ENCODE measurements around the gene SLC38A10. TPM values are rescaled to one million over a fixed set of nuclear protein-coding genes. Genes with fewer than 3 reads are reported as not detected.

The SLC38A10 gene
- total and polyA plus RNA-seq, 2 of the 4 experiments (the other 2 are of a cell fraction), result 12.7 to 46.7 TPM

DNA sequence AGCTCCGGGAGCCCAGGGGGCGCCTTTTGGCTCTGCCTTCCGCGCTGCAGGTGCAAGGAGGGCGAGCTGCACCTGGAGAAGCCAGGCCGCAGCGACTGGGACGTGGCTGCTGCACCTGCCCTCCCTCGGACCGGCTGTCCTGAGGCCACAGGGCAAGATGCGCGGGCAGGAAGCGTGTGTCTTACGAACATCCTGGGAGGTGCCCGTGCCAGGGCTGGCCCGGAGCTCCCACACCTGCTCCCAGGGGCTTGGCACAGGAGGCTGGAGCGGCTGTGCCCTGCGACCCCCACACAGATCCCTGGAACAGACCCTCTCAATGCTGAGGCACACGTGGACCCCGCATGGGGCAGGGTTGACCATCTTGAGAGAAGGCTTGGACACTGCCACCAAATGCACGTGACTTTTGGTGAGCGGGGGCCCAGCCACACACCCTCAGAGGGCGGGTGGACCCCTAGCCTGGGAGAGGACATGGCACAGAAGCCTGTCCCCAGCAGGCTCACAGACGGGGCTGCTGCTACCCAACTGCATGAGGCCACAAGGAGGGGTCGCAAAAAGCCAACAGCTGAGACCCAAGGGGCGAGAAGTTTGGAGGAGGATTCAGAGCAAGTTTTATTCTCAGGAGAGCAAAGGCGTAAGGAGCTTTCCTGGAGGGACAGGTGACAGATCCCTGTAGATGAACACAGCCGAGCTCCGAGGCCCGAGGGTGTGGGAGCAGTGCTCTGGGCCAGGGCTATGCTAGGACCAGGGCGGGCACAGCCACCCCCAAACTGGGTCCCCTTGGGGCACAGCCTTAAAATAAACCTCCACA is 44.6 kb downstream of the SLC38A10 start:
- Histone ChIP-seq H4K20me1 (ENCODE audit: insufficient read depth, low read length) (peaks cover 20% of the 10 kb centered on the region), H3K9ac (ENCODE audit: low read depth, low read length) (no peak overlapping the region), H3K18ac (ENCODE audit: low read depth, low read length) (no peak overlapping the region), H3K79me1 (ENCODE audit: low read depth in 1 of 2, low read length in 2 of 2) (peaks cover 9 to 22% of the 10 kb centered on the region in 2 experiments; a peak in 3 of 4 replicates), H2AFZ (replicated peaks; ENCODE audit: low read length, poor library complexity) (no peak overlapping the region), H3K56ac (ENCODE audit: extremely low read depth, insufficient read depth, low read length) (no peak overlapping the region), H3K4me2 (ENCODE audit: low read depth, low read length) (no peak overlapping the region), H3K4ac (ENCODE audit: low read depth, low read length) (no peak overlapping the region), H3K4me3 (ENCODE audit: insufficient read depth, low read depth, low read length) (no peak overlapping the region), H4K91ac (ENCODE audit: insufficient read depth, low read depth, low read length) (no peak overlapping the region), H2AK9ac (replicated peaks; ENCODE audit: low read depth, low read length, poor library complexity) (no peak overlapping the region), H3K36me3 (ENCODE audit: control insufficient read depth, insufficient read depth, low read length) (peaks cover 29% of the 10 kb centered on the region), H2BK5ac (ENCODE audit: low read depth, low read length, poor library complexity, severe bottlenecking) (no peak overlapping the region), H4K8ac (ENCODE audit: low read depth in 2 of 2, low read length in 2 of 2) (no peak overlapping the region), H3K27ac (ENCODE audit: insufficient read depth, low read length) (no peak overlapping the region), H3K9me3 (ENCODE audit: control insufficient read depth, insufficient read depth, low read length) (no peaks in the 10 kb centered on the region), H3K9me1 (ENCODE audit: insufficient read depth, low read length) (peaks cover 7% of the 10 kb centered on the region), H3K14ac (replicated peaks; ENCODE audit: low read depth, low read length) (no peak overlapping the region), H2BK20ac (ENCODE audit: low read depth, low read length) (no peak overlapping the region), H2BK120ac (ENCODE audit: low read depth, low read length) (no peak overlapping the region), H3K27me3 (ENCODE audit: control insufficient read depth, insufficient read depth, low read length) (no peaks in the 10 kb centered on the region), H4K5ac (ENCODE audit: low read depth, low read length) (no peak overlapping the region), H3K4me1 (ENCODE audit: control insufficient read depth, insufficient read depth, low read length) (peaks cover 7% of the 10 kb centered on the region), H2AK5ac (ENCODE audit: low read depth, low read length) (no peak overlapping the region), H3K23ac (ENCODE audit: low read depth, low read length) (no peak overlapping the region), H2BK15ac (ENCODE audit: low read depth, low read length) (no peak overlapping the region)
- CTCF ChIA-PET, result no interaction called here
- intact Hi-C loops (cut with micrococcal nuclease) (no loop called here), in situ Hi-C loops (cut with MboI; ENCODE audit: low sequenced_read_pairs) (no loop called here), dilution Hi-C loops (cut with HindIII; ENCODE audit: low sequenced_read_pairs, unreplicated experiment) (no loop called here)
- 86% methylated on average over 19 of the region's 31 CpGs; no CpG with 5 or more reads in 1 of the 2 experiments for WGBS, 2 experiments (ENCODE audit: extremely low coverage in 2 of 2, insufficient read length in 1 of 2)
- no peak for TF ChIP-seq MAFK (IDR thresholded peaks at IDR 0.05; ENCODE audit: low read depth, low read length)
- TF ChIP-seq, protein P1, sequence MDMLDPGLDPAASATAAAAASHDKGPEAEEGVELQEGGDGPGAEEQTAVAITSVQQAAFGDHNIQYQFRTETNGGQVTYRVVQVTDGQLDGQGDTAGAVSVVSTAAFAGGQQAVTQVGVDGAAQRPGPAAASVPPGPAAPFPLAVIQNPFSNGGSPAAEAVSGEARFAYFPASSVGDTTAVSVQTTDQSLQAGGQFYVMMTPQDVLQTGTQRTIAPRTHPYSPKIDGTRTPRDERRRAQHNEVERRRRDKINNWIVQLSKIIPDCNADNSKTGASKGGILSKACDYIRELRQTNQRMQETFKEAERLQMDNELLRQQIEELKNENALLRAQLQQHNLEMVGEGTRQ (IDR thresholded peaks at IDR 0.05; ENCODE audit: low read depth, low read length), result no peak
- no peak for TF ChIP-seq RCOR1 (IDR thresholded peaks at IDR 0.05; ENCODE audit: insufficient replicate concordance, low read length)
- TF ChIP-seq MXI1 (IDR thresholded peaks at IDR 0.05; ENCODE audit: borderline replicate concordance, low read depth, low read length), result no peak
- no peak for TF ChIP-seq BHLHE40 (IDR thresholded peaks at IDR 0.05; ENCODE audit: low read depth, low read length)
- TF ChIP-seq, protein P2, sequence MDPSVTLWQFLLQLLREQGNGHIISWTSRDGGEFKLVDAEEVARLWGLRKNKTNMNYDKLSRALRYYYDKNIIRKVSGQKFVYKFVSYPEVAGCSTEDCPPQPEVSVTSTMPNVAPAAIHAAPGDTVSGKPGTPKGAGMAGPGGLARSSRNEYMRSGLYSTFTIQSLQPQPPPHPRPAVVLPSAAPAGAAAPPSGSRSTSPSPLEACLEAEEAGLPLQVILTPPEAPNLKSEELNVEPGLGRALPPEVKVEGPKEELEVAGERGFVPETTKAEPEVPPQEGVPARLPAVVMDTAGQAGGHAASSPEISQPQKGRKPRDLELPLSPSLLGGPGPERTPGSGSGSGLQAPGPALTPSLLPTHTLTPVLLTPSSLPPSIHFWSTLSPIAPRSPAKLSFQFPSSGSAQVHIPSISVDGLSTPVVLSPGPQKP (IDR thresholded peaks at IDR 0.05; ENCODE audit: borderline replicate concordance, low read depth, low read length), result no peak
- TF ChIP-seq RAD21 (IDR thresholded peaks at IDR 0.05; ENCODE audit: low read length), result no peak
- no peak for TF ChIP-seq RFX5 (IDR thresholded peaks at IDR 0.05; ENCODE audit: low read depth, low read length)
- no peak for TF ChIP-seq CEBPB (IDR thresholded peaks at IDR 0.05; ENCODE audit: low read depth, low read length)
- no peak for TF ChIP-seq MAZ (IDR thresholded peaks at IDR 0.05; ENCODE audit: borderline replicate concordance, low read depth, low read length)
- no peak for TF ChIP-seq FOS (IDR thresholded peaks at IDR 0.05; ENCODE audit: low read depth, low read length)
- no peak for TF ChIP-seq CHD1 (IDR thresholded peaks at IDR 0.05; ENCODE audit: low read depth, low read length)
- TF ChIP-seq, protein P3, sequence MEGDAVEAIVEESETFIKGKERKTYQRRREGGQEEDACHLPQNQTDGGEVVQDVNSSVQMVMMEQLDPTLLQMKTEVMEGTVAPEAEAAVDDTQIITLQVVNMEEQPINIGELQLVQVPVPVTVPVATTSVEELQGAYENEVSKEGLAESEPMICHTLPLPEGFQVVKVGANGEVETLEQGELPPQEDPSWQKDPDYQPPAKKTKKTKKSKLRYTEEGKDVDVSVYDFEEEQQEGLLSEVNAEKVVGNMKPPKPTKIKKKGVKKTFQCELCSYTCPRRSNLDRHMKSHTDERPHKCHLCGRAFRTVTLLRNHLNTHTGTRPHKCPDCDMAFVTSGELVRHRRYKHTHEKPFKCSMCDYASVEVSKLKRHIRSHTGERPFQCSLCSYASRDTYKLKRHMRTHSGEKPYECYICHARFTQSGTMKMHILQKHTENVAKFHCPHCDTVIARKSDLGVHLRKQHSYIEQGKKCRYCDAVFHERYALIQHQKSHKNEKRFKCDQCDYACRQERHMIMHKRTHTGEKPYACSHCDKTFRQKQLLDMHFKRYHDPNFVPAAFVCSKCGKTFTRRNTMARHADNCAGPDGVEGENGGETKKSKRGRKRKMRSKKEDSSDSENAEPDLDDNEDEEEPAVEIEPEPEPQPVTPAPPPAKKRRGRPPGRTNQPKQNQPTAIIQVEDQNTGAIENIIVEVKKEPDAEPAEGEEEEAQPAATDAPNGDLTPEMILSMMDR (conservative IDR thresholded peaks at IDR 0.05; ENCODE audit: low read depth, low read length), result no peak
- TF ChIP-seq POLR2A (IDR thresholded peaks at IDR 0.05; ENCODE audit: low read depth, low read length), result no peak
- TF ChIP-seq SMC3 (IDR thresholded peaks at IDR 0.05; ENCODE audit: low read depth, low read length), result no peak
- TF ChIP-seq NFE2L2 (IDR thresholded peaks at IDR 0.05; ENCODE audit: low read depth, low read length), result no peak
- ATAC-seq (ENCODE audit: low read depth) (no peak), DNase-seq (no peak)
- POLR2A ChIA-PET (ENCODE audit: unreplicated experiment), result no interaction called here
- no TSS peak for BruUV-seq (replicated peaks)

Measured in IMR-90 (cell line).